ENCODE data around the gene CDKN2B. TPM values are rescaled to one million over a fixed set of nuclear protein-coding genes. Genes with fewer than 3 reads are reported as not detected.

Gene CDKN2B
- total RNA-seq, 1 donor from 2014 or later: 10.3 TPM

- DNase-seq: no peak
Measured at GRCh38 chr9:21993893-21994555, 15.1 kb downstream of the CDKN2B start, which contains the start of gene CDKN2A. TSS of gene CDKN2A (minus strand) at chr9:21994392.

- no peak for DNase-seq
Measured at GRCh38 chr9:21993007-21993406, 16.1 kb downstream of the CDKN2B start.

GRCh38 chr9:21991072-21991959, 17.8 kb downstream of the CDKN2B start:
- no peak for DNase-seq

GRCh38 chr9:21989440-21990189, 19.5 kb downstream of the CDKN2B start:
- DNase-seq: no peak

- no peak for DNase-seq
Measured at GRCh38 chr9:21988056-21988990, 20.8 kb downstream of the CDKN2B start.

- DNase-seq: no peak
Measured at GRCh38 chr9:21985964-21986667, 23.0 kb downstream of the CDKN2B start.

GRCh38 chr9:21984101-21984500, 25.0 kb downstream of the CDKN2B start:
- no peak for DNase-seq

- no peak for DNase-seq
Measured at GRCh38 chr9:21983561-21983935, 25.6 kb downstream of the CDKN2B start.

- DNase-seq: no peak
Measured at GRCh38 chr9:21982861-21983560, 26.1 kb downstream of the CDKN2B start.

- DNase-seq: no peak
Measured at GRCh38 chr9:21982391-21982790, 26.7 kb downstream of the CDKN2B start.

GRCh38 chr9:21976334-21976875, 32.7 kb downstream of the CDKN2B start:
- no peak for DNase-seq

GRCh38 chr9:21974722-21975409, 34.2 kb downstream of the CDKN2B start:
- no peak for DNase-seq

- no peak for DNase-seq
Measured at GRCh38 chr9:21974343-21974721, 34.8 kb downstream of the CDKN2B start.

- no peak for DNase-seq
Measured at GRCh38 chr9:21972361-21972760, 36.7 kb downstream of the CDKN2B start.

GRCh38 chr9:21970800-21971640, 38.1 kb downstream of the CDKN2B start:
- no peak for DNase-seq

GRCh38 chr9:21969951-21970799, 38.9 kb downstream of the CDKN2B start:
- no peak for DNase-seq
